ENCODE measurements around the gene PLSCR2. TPM values are rescaled to one million over a fixed set of nuclear protein-coding genes. Genes with fewer than 3 reads are reported as not detected.

PLSCR2 gene
- total and polyA plus RNA-seq, 2 of the 8 experiments (the other 6 are each of a cell fraction or from before 2014, with no cell fraction given), result not detected

DNA sequence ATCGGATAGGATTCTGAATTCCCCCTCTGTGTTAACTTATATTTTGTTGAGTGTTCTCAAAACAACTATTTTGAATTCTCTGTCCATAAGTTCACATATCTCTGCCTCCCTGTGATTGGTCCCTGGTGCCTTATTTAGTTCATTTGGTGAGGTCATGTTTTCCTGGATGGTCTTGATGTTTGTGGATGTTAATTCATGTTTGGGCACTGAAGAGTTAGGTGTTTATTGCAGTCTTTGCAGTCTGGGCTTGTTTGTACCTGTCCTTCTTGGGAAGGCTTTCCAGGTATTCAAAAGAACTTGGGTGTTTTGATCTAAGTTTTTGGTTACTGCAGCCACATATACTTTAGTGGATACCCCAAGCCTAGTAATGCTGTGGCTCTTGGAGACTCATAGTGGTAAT, 23.3 kb downstream of the PLSCR2 start:
- no peak overlapping the region for H3K27ac ChIP-seq (ENCODE audit: low read depth, low read length)
- H3K79me2 ChIP-seq (ENCODE audit: control insufficient read depth in 1 of 2, insufficient read depth in 2 of 2, low read length in 2 of 2), result no peaks in the 10 kb centered on the region
- H3K36me3 ChIP-seq (ENCODE audit: control insufficient read depth in 2 of 4, insufficient read depth in 4 of 4, low read length in 3 of 4), result no peaks in the 10 kb centered on the region
- ChIA-PET CTCF (ENCODE audit: partially characterized antibody) (interaction anchor here (0.5 to 0.8 kb wide), 3 partner anchors 35 to 381 kb away, joined by 3 read pairs; no protein-coding TSS in a partner anchor), POLR2A (ENCODE audit: partially characterized antibody) (interaction anchor here (0.7 kb wide), 1 partner anchor 10 kb away, joined by 4 read pairs; no protein-coding TSS in a partner anchor)
- no peaks in the 10 kb centered on the region for H3K27me3 ChIP-seq (replicated peaks in 1 of 4; ENCODE audit: control insufficient read depth in 3 of 4, extremely low read depth in 1 of 4, insufficient read depth in 3 of 4, low read length in 3 of 4)
- H3K4me1 ChIP-seq (replicated peaks in 1 of 4; ENCODE audit: control insufficient read depth in 3 of 4, insufficient read depth in 4 of 4, low read length in 3 of 4), result no peaks in the 10 kb centered on the region
- no peak overlapping the region for H2BK20ac ChIP-seq (ENCODE audit: low read length)
- H3K18ac ChIP-seq (ENCODE audit: extremely low read depth, low read length), result no peak overlapping the region
- H4K5ac ChIP-seq (ENCODE audit: insufficient read length, low read depth, low read length), result no peak overlapping the region
- WGBS, 2 experiments (ENCODE audit: extremely low coverage in 1 of 2, insufficient coverage in 1 of 2, insufficient read length in 1 of 2, insufficient replicate concordance in 2 of 2, low coverage in 1 of 2, low lambda C conversion rate in 2 of 2, missing lambda C conversion rate in 1 of 2), result 93% methylated on average over 1 of the region's 1 CpG; no CpG with 5 or more reads in 1 of the 2 experiments
- no peak overlapping the region for H2AFZ ChIP-seq (ENCODE audit: low read length)
- no peak overlapping the region for H2BK5ac ChIP-seq (ENCODE audit: low read depth, low read length)
- no peaks in the 10 kb centered on the region for H3K79me1 ChIP-seq (ENCODE audit: low read depth, low read length)
- H3K4me2 ChIP-seq (ENCODE audit: insufficient read depth in 1 of 2, low read depth in 2 of 2, low read length in 2 of 2), result no peak overlapping the region
- no peak overlapping the region for H2BK15ac ChIP-seq (ENCODE audit: low read length)
- no peak overlapping the region for H3K4ac ChIP-seq (replicated peaks; ENCODE audit: insufficient read length, low read depth, low read length)
- no peak overlapping the region for H2BK12ac ChIP-seq (ENCODE audit: low read depth, low read length)
- no peak overlapping the region for H3K4me3 ChIP-seq (ENCODE audit: extremely low read depth in 1 of 4, insufficient read depth in 2 of 4, low read depth in 3 of 4, low read length in 4 of 4)
- no peak for FAIRE-seq
- H4K91ac ChIP-seq (replicated peaks; ENCODE audit: insufficient read length, low read length), result no peak overlapping the region
- no peak overlapping the region for H3K14ac ChIP-seq (ENCODE audit: insufficient read length)
- H4K8ac ChIP-seq (ENCODE audit: extremely low read depth, insufficient read depth, low read length), result no peak overlapping the region
- DNase-seq (ENCODE audit: low read depth in 1 of 2, low spot score in 2 of 2), result no peak
- no peaks in the 10 kb centered on the region for H3K9me3 ChIP-seq (ENCODE audit: insufficient read depth in 2 of 2, low read depth in 1 of 2, low read length in 1 of 2)
- no peaks in the 10 kb centered on the region for H4K20me1 ChIP-seq (replicated peaks in 1 of 2; ENCODE audit: control insufficient read depth in 1 of 2, insufficient read depth in 2 of 2, low read length in 2 of 2)
- TF ChIP-seq JUND (IDR thresholded peaks at IDR 0.05; ENCODE audit: low read length) (no peak), SIN3A (conservative IDR thresholded peaks at IDR 0.05 in 1 of 2, IDR thresholded peaks at IDR 0.05 in 1 of 2; ENCODE audit: low read depth in 1 of 2, low read length in 2 of 2) (no peak), POLR2AphosphoS5 (IDR thresholded peaks at IDR 0.05; ENCODE audit: low read depth, low read length) (no peak), JUN (IDR thresholded peaks at IDR 0.05; ENCODE audit: low read depth, low read length) (no peak), YY1 (IDR thresholded peaks at IDR 0.05; ENCODE audit: low read depth, low read length) (no peak), TAF1 (IDR thresholded peaks at IDR 0.05; ENCODE audit: low read depth, low read length) (no peak), NANOG (IDR thresholded peaks at IDR 0.05; ENCODE audit: insufficient read depth, low read depth, low read length, poor library complexity, severe bottlenecking) (no peak), MAFK (IDR thresholded peaks at IDR 0.05; ENCODE audit: low read depth, low read length) (no peak), KDM5A (IDR thresholded peaks at IDR 0.05; ENCODE audit: low read length) (no peak), RBBP5 (IDR thresholded peaks at IDR 0.05; ENCODE audit: borderline replicate concordance, low read depth, low read length) (no peak)
- no peak overlapping the region for H3K9ac ChIP-seq (replicated peaks in 1 of 4; ENCODE audit: extremely low read depth in 1 of 4, low read depth in 3 of 4, low read length in 3 of 4)
- no peak overlapping the region for H2BK120ac ChIP-seq (replicated peaks; ENCODE audit: low read depth, low read length)
- no peaks in the 10 kb centered on the region for H3K23me2 ChIP-seq (ENCODE audit: low read depth, low read length)
- no peak overlapping the region for H3K23ac ChIP-seq (ENCODE audit: insufficient read length)
- no peak overlapping the region for H3K56ac ChIP-seq (replicated peaks; ENCODE audit: insufficient read length, low read depth, low read length)
- no peak overlapping the region for H2AK5ac ChIP-seq (ENCODE audit: low read depth, low read length)
